ENCODE results near the gene ADM2. TPM values are rescaled to one million over a fixed set of nuclear protein-coding genes. Genes with fewer than 3 reads are reported as not detected.
"Not testable (repeated sequence)": the region's sequence is repeated elsewhere in the genome, so short reads cannot be mapped to it uniquely, and the experiment has no call there.

ADM2 gene, protein sequence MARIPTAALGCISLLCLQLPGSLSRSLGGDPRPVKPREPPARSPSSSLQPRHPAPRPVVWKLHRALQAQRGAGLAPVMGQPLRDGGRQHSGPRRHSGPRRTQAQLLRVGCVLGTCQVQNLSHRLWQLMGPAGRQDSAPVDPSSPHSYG
- total RNA-seq (2014; rRNA removed; shearing (Covaris generic)) = 0.17 and 0.39 TPM in 2 replicates

DNA sequence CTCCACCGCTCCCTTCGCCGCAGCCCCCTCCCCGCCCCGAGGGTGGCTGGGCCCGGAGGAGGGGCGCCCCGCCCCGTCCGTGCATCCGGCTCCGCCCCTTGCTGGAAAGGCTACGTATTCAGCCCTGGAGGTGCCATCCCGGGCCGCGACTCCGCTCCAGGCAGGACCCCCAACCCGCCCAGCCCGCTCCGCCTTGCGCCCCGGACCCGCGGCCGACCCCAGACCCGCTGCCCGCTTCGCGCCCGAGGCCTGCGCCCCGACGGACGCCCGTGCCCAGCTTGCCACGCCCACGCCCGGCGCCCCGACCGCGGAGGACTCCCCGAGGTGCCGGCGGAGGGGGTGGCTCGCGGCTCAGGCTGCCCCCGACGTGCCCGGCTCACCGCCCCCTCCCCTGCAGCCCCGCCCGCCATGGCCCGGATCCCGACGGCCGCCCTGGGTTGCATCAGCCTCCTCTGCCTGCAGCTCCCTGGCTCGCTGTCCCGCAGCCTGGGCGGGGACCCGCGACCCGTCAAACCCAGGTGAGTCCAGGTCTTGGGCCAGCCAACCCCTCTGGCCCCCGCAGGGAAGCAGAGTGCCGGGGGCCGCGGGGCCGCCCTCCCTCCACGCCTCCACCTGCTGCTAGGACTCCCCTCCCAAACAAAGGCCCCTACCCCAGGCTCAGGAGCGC is at the start of gene ADM2:
TSS of gene ADM2 (plus strand) at position 104 of the 667 bp plus-strand sequence. CDS start at position 409, 305 bp downstream.
- no peak for DNase-seq (ENCODE audit: low spot score)

DNA sequence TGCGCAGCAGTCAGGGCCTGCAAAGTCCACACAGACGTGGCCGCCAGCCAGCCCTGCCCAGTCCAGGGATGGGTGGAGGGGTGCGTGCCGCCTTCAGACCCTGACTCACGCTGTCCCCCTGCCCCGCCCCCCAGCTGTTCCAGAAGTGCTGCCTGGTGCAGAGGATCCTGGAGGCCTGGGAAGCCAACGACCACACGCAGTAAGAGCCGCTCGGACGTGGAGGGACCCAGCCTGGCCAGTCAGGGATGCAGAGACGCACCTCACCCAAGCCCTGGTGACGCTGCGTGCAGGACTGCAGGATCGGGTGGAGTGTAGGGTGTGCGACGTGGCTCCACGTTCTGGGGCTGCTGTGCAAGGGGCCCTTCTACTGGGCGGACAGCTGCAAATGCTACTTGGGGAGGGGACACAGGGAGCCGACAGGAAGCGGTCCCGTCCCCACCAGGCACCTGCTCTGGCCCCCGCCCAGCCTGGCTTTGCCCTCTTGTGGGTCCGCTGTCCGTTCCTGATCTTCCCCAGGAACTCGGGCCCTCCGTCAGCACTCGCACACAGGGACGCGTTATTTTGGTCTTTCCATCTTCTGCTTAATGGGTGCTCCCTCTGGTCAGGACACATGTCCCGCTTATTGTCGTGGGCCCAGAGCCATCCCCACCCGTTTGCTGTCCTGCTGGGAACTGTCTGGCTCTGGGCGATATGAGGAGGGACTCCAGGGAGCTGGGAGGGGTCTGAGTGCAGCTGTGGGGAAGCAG is 49.0 kb upstream of the ADM2 start:
- no peak for DNase-seq (ENCODE audit: low spot score)

DNA sequence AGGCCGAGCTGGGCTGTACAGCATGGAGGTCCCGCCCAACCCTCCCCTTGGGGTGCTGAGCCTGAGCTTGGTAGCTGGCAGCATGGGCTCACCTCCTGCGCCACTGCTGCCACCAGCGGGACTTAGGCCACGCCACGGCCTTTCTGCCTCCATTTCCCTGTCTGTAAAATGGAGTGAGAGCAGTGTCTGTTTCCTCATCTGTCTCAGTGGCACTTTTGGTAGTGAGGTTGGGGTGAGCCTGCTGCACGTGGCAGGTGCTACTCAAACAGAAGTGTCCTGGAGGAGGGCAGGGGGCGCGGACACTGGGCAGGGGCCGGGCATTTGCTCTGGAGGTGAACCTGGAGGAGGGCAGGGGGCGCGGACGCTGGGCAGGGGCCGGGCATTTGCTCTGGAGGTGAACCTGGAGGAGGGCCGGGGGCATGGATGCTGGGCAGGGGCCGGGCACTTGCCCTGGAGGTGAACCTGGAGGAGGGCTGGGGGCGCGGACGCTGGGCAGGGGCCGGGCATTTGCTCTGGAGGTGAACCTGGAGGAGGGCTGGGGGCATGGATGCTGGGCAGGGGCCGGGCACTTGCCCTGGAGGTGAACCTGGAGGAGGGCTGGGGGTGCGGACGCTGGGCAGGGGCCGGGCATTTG is 48.3 kb upstream of the ADM2 start:
- not testable (repeated sequence) for DNase-seq (ENCODE audit: low spot score)

DNA sequence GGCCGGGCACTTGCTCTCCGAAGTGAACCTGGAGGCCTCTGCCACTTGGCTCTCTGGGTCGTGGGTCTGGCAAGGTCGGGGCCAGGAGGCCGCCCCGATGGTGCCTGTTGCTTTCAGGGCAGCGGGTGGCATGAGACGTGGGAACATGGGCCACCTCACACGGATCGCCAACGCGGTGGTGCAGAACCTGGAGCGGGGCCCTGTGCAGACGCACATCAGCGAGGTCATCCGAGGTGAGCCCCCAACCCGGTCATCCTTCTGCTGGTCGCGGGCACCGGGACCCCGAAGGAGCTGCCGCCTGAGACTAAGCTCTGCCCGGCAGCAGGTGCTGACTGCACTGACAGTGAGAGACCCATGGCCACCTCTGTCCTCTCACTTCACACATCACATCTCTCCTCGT is 46.5 kb upstream of the ADM2 start:
- DNase-seq (ENCODE audit: low spot score) = no peak

DNA sequence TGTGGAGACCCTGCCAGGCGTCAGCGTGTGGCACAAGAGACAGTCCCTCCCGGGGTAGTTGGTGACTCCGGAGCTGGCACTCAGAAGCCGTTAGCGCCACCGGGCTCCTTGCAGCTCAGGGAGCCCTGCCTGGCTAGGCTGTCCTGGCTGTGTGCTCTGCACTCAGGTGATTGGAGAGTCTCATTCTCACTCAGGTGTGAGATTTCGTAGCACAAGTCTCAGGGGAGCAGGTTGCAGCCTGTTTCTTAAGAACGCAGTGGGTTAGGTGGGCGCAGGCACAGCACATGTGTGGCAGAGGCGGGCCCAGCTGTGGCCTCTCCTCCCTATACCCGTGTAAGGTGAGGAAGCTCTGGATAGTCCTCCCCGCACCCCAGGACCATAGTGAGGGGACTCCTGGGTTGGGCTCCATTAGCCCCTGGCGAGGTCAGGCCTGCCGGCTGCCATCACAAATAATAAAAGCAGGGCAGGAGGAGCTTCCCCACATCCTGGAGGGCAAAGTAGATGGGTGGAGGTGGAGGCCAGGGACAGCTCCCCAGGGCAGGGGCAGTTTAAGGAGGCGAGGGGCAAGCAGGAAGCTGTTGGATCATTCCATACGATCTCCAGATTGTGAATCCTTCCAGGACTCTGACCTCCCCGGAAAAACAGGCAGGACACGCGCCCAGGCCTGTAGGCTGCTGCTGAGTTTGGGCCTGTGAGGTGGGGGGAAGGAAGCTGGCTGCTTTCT is 45.9 kb upstream of the ADM2 start:
- DNase-seq (ENCODE audit: low spot score) = no peak

DNA sequence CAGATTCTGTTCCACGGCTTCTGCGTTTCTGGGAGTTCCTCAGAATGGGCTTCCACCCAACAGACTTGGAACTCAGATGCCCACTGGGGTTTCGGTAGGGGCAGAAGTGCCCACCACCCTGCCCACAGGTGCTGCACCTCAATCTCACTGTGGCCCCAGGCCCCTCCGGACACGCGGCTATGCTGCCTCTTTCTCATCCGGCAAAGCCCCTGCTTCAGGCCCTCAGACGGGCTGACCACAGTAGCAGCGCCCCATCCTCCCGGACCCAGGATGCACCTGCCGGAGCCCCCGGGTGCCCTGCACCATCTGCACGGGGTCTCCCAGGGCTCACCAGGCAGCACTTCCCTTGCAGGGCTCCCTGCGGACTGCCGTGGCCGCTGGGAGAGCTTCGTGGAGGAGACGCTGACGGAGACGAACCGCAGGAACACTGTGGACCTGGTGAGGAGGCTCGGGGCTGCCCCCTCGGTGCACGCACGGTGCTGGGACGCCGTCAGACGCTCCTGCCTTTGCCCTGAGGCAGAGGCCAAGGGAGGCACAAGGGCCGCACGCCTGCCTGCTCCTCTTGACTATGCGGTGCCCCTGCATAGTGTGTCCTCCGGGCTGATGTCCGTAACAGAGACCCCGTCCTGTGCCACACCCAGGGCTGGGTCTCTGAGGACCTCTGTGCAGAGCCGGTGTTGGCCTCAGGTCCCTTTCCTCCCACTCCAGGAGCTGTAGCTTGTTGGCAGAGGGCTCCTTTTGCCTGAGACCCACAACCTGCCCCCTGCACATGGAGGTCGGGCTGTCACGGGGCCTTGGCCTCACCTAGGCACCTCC is 45.1 kb upstream of the ADM2 start:
- DNase-seq (ENCODE audit: low spot score) = no peak

DNA sequence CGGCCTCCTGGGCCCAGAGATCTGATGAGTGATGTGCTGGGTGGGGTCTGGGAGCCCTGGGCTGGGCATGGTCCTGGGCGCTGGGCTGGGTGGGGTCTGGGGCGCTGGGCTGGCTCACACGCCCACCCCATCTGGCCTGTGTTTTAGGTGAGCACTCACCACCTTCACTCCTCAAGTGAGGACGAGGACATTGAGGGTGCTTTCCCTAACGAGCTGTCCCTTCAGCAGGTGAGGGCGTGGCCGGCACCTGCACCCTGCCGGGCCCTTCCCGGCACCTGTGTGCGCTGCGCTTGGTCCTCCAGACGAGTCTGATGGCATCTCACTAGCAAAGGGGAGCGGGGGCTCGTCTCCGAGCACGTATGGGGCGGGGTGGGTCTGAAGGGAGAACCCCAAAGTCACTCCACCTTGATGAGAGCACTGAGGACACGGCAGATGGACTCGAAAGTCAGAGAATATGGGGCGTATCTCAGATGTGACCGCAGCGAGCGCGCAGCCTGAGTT is 44.5 kb upstream of the ADM2 start:
- no peak for DNase-seq (ENCODE audit: low spot score)

DNA sequence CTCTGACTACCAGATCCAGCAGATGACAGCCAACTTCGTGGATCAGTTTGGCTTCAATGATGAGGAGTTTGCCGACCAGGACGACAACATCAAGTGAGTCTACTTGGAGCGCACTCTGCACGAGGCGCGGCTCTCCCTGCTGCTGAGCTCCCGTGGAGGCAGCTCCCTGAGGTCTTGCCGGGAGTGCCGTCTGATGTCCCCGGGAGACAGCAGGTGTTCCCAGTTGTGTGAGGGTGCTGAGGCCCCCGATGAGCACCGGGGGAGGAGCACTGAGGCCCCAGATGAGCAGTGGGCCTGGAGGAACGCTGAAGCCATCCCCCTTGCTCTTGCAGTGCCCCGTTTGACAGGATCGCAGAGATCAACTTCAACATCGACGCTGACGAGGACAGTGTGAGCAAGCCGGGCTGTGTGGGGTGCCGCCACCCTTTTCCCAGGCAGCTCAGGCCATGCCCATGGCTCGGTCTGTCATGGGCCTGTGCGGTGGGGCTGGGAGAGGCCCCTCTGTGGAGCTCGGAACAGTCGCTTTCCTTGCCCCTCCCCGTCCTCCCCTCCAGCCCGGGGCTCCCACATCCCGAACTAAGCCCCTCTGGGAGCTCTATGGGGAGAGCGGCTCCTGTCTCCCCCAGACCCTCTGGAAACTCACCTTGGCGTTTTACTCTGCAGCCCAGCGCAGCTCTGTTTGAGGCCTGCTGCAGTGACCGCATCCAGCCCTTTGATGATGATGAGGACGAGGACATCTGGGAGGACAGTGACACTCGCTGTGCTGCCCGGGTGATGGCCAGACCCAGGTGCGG is 43.6 kb upstream of the ADM2 start:
- DNase-seq (ENCODE audit: low spot score) = no peak

DNA sequence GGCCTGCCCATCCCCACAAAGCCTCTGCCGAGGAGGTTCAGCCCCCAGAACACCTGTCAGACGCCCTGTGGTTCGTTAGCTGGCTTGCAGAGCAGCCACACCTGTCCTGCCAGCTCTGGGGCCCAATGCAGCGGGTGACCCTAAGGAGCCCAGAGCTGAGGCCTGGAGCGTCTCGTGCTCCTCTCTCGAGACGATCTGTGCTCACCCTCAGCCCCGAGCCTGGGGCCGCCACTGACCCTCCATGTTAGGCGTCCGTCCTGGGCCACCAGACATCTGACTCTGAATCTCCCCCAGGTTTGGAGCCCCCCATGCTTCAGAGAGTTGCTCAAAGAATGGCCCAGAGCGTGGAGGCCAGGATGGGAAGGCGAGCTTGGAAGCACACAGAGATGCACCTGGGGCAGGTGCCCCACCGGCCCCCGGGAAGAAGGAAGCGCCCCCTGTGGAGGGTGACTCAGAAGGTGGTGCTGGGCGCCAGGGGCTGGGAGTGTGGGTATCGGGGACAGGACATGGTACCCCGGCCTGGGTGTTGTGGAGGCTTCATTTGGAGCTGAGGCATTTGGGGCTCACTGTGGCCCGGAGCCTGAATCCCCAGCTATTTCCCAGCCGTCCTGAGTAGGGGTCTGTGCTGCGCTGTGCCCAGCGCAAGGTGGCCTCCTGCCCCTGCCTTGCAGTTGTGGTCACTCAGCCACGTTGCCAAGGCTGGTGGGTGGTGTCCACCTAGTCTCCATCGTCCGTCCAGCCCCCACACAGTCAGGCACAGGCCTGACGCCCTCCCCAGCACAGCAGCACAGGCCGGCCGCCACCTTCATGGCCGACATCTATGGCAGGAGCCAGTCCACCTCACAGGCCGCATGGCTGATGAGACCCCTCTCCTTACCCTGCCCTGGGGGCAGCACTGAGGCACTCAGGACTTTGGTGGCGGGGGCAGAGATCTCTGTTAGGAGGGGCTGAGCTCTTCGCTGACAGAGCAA is 42.8 kb upstream of the ADM2 start:
- no peak for DNase-seq (ENCODE audit: low spot score)

DNA sequence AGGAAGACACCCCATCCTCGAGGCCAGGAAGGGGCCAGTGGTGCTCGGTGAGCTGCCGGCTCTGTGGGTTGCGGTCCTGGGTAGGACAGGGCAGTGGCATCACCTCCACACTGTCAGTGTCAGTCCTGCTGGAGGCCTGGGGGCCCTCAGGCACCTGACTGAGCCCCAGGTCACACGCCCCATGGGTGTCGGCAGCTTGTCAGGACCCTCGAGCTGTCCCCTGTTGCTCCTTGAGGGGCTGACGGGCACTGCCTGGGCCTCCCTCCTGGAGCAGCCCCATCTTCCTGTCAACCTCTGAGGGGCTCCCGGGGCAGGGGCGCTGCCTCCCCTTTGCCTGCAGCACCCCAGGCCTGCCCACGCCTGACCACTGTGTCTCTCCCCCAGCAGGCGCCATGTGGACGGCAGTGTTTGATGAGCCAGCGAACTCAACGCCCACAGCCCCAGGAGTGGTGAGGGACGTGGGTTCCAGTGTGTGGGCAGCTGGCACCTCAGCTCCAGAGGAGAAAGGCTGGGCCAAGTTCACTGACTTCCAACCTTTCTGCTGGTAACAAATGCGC is 42.0 kb upstream of the ADM2 start:
- no peak for DNase-seq (ENCODE audit: low spot score)

DNA sequence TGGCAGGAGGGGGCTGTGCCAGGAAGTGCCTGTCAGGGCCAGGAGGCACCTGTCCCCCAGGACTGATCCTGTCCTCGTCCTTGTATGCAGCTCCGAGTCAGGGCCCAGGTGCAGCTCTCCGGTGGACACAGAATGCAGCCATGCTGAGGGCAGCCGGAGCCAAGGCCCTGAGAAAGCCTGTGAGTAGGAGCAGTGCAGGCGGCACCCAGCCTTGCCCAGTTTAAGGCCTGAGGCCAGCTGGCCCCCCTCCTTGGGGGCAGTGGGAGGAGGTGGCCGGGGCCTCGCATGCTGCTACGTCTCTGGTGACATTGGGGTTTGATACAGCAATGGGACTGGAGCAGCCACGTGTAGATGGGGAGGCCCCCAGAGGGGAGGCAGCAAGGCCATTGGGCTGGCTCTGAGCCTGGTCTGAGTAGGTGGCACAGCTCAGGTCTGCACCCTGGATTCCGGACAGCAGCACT is 41.4 kb upstream of the ADM2 start:
- no peak for DNase-seq (ENCODE audit: low spot score)

DNA sequence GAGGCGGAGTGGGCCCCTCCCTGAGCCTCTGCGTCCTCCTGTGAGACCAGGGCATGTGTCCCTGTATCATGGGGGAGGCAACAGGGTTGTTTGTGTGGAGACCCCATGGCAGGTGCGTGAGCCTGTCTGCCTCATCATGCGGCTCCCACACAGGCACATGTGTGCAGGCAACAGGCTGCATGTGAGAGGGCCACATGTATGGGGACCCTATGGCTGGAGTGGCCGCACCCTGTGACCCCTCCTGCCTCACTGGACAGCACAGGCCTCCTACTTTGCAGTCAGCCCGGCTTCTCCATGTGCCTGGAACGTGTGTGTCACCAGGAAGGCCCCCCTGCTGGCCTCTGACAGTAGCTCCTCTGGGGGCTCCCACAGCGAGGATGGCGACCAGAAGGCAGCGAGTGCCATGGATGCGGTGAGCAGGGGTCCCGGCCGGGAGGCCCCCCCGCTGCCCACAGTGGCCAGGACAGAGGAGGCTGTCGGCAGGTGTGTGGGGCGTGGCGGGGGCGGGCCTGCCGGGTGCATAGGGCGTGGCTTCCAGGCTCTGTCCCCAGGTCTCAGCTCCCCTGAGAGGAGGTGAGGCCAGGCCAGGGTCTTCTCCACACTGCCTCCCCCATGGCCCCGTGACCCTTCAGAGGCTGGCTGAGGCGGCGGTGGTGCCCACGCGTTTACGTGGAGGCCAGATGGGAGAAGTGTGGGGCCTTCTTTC is 40.6 kb upstream of the ADM2 start:
- no peak for DNase-seq (ENCODE audit: low spot score)

DNA sequence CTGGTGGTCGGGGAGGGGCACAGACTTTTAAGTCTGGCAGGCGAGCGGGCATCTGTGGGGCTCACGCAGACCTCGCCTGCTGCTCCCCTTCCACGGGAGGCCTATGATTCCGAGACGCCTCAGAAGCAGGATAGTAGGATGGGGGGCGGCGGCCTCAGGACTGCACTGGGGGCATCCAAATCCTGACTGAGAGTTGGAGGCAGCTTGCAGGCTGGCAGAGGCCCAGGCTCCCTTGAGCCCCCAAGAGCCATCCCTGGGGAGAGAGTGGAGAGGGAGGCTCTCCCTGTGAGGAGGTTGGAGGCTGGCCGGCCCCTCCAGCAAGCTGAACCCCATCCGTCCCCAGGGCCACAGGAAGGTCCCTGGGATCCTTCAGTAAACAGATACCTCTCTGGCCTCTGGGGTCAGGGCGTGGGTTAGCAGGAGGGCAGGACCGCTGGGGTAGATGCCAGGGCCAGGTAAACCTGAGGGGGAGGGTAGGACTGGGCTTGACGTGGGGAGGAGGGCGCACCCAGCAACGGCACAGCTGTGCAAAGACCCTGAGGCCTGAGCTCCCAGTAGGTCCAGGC is 39.8 kb upstream of the ADM2 start:
- DNase-seq (ENCODE audit: low spot score) = no peak

DNA sequence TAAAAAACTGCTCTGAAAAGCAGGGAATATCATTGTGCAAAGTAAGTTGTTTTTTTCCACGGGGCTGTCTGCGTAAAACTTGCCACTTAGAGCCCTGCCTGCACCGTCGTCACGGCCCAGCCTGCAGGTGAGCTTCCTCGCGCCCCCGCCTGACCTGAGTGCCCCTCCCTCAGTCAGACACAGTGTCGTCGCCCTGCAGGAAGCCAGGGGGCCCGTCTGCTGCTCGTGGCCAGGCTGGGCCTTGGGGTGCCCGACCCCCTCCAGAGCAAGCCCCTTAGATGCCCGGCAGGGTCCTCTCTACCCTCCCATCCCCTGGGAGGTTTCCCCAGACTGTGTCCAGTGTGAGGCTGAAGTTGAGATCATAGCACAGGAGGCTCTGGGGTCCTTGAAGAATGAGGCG is 38.1 kb upstream of the ADM2 start:
- DNase-seq (ENCODE audit: low spot score) = no peak

DNA sequence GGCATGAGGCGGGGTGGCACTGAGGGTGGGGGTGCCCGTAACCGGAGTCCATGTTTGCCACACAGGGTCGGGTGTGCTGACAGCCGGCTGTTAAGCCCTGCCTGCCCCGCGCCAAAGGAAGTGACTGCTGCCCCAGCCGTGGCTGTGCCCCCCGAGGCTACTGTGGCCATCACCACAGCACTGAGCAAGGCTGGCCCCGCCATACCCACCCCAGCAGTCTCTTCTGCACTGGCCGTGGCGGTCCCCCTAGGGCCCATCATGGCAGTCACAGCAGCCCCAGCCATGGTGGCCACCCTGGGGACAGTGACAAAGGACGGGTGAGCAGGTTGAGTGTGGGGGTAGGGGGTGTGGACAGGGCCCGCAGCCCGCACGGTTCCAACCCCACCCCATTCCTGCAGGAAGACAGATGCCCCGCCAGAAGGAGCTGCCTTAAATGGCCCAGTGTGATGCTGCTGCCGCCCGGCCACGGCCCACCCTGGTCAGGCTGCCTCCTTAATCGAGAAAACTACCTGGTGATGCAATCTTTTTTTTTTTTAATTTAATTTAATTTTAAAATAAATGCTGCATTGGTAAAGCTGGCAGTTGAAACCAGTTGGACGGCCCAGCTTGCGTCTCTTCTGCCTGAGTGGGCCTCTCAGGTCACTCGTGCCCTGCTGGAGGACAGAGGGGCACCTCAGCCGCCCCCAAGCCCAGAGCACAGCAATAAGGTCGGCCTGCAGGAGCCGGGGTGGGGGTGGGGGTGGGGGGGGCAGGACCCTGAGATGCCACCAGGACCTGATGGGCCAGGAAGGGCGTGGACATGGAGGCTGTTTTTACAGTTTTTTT is 37.3 kb upstream of the ADM2 start:
- no peak for DNase-seq (ENCODE audit: low spot score)

DNA sequence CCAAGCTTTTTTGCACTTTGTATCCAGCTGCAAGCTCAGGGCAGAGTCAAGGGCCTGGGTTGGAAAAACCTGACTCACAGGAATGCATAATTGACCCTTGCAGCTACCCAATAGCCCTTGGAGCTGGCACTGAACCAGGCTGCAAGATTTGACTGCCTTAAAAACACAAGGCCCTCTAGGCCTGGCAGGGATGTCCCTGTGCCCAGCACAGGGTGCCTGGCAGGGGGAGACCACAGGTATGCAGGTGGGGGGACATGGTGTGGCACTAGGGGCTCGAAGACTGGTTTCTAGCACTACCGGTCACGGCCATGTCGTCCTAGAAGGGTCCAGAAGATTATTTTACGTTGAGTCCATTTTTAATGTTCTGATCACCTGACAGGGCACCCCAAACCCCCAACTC is 36.7 kb upstream of the ADM2 start:
- DNase-seq (ENCODE audit: low spot score) = no peak
